ENCODE data around the gene RNF175.
A peak's percentile ranks its signal among the peaks of the same experiment; 100 is the strongest.

The RNF175 gene

DNA sequence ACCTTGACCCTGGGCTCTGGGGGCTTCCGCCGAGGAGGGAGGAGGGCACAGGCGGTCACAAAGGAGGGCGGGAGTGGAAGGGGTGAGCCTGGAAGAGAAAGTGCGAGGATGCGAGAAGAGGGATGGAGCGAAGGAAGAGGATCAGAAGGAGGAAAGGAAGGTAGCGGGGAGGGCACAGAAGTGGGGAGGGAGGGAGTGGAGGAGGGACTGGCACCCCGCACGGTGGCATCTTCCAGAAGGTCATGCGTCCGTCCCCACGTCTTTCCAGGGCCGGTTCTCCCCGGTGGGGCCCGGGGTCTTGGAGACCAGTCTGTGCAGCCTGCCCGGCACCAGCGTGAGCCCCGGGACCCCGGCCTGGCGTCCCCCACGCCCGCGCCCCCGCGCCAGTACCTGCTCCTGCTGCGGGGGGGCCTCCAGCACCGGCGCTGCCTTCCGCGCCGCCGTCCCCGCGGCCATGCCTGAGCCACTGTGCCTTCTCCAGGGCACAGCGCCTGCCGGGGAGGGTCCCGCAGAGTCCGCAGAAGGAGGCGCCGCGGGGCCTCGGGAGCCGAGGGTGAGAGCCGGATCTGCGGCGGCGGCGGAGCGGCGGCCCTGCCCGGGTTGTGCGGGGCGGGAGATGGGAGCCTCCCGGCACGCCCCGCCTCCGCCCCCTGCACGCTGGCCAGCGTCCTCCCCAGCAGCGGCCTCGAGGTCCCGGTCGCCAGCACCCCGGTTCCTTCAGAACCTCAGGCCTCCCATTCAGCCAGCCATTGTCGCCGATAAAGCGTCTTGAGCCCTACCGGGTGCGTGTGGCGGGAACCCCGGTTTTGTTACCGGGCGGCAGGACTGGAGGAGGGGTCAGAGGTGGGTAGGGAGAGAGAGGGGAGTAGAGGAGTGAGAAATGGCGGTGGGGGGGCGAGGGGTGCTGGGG is at the start of gene RNF175:
TSS of gene RNF175 (minus strand) at position 618 of the 910 bp plus-strand sequence. CDS start at position 456, 162 bp downstream.
- no peak for DNase-seq (ENCODE audit: low read depth)

DNA sequence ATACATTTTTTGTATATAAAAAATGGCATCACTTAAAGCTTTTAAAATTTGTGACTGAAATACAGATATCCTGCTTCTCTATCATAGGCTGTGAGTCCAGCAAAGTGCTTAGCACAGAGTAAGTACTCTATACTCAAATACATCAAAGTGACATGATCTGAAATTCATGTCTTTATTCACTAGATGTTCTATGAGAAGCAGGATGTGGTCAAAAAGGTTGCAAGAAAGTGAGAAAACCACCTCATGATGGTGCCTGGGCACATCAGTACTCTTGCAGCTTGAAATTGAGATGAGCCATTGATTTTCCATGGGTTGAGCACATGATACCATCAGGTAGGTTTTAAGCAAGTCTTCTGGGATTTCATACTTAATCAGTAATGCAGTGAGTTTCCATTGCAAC is 49.5 kb upstream of the RNF175 start:
- DNase-seq (ENCODE audit: low read depth): no peak

DNA sequence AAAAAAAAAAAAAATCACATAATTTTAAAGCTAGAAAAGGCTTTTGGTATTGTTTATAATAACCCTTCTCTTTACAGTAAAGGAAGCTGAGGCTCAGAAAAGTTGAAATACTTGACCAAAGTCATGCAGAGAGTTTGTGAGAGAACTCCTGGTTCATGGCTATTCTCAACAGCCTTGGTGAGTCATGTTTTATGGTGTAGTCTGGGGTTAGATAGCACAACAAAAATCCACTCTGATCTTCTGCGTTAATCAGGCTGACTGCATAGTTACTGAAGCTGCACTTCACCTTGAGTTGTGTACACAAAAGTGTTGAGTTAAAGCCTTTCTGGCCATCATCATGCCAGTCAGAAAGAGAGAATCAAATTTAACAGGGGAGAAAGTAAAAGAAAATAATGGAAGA is 48.4 kb upstream of the RNF175 start:
- DNase-seq (ENCODE audit: low read depth): no peak

DNA sequence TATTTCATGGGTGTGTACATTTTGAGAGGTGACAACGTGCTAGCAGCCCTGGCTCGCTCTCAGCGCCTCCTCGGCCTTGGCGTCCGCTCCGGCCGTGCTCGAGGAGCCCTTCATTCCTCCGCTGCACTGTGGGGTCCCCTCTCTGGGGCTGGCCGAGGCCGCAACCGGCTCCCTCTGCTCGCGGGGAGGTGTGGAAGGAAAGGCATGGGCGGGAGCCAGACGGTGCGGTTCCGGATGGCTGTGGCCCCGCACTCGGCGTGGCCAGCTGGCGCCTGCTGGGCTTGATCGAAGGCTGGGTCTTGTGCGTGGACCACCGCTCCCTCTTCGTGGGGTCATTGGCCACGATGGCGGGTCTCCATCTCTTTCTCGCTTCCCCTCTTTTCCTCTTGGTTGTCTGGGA is 46.2 kb upstream of the RNF175 start:
- no peak for DNase-seq (ENCODE audit: low read depth)

DNA sequence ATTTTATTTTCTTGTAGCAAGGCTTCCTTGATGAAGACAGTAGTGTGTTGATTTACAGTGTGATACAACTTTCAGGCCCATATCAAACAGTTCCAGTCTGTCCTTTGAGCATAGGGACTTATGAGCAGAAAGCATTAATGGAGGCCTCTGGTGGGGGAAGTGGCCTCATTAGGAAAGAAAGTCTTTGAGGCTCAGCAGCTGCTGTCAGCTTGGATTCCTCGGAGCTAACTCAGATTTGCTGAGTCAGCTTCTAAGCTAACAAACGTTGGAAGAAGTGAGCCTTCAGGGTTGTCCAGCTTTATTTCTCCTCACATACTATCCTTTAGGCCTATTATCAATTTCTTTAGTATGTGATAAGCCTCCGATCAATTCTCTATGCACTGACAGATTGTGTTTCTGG is 44.9 kb upstream of the RNF175 start:
- DNase-seq (ENCODE audit: low read depth): no peak

DNA sequence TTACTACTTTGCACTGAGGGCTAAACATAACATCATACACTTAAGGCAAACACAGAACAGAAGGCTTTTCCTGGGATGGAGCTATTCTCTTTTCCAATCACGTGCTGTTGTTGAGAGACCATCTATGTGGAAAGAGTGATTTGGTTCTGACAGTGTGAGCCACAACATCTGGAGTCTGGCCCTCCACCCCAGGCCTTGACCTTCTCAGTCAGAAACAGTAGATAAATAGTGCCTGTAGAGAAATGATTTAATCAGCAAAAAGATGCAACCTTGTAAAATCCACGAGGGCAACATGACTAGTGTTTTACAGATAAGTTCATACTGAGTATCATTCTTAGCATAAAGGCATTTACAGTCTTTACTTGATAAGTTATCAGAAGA is 39.9 kb upstream of the RNF175 start:
- no peak for DNase-seq (ENCODE audit: low read depth)

DNA sequence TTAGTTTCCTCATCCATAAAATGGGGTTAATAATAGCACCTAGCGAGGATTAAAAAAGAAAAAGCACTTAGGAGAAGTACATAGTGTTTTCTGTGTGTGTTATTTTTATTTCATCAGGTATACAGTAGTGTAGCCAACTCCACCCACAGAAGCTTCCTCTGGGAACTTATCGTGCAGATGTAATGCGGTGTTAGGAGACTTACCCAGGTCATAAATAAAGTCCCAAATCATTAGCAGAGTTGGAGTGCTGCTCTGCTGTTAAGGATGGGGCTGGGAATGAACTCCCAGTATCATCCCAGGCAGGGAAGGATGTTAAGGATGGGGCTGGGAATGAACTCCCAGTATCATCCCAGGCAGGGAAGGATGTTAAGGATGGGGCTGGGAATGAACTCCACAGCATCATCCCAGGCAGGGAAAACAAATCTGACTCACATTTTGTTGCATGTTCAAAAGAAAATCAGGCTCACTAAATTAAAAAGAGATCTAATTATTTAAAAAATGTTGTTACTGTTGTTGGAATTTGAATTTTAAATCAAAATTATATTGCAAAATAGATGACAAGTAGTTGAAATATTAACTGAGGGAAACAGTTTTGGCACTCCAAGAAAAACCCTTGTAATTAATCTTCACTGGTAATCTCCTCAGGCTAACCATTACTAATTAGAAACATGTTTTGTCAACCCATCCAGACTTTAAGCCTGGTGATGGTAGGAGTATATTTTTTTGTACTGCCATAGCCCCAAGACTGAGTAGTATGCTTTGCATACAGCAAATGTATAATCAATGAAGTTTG is 39.3 kb upstream of the RNF175 start:
- no peak for DNase-seq (ENCODE audit: low read depth)

DNA sequence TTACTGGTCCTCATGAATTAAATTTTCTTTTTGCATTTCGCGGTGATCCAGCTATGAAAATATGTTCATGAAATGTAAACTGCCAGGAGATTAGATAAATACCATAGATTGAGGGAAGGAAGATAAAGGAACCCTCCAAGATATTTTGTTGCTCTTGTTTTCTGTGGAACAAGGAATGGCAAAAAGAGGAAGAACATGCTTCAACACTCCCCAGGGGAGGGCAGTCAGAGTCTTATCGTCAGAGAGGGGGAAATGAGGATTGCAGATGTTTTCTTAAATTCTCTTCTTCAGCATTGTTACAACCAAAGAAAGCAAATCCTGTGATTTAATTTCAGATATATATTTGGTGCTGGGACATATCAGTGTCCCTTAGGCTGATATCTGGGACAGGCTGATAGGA is 38.6 kb upstream of the RNF175 start:
- no peak for DNase-seq (ENCODE audit: low read depth)

DNA sequence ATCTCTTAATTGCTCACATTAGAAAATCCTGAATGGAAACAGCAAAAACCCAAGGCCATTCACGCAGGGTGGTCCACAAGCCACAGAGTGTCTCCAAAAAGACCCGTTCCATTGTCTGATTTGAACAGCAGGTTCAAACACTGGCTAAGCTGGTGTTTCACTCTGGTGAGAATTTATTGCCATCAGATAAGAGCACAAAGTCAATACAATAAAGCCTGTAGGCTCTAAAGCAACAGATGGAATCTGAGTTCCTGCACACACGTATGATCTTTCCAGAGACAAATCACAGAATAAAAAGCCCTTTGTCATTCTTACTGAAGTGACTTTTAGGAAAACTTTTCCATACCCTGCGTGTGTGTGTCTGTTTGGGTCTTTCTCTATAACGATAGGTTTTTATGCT is 34.2 kb upstream of the RNF175 start:
- no peak for DNase-seq (ENCODE audit: low read depth)

DNA sequence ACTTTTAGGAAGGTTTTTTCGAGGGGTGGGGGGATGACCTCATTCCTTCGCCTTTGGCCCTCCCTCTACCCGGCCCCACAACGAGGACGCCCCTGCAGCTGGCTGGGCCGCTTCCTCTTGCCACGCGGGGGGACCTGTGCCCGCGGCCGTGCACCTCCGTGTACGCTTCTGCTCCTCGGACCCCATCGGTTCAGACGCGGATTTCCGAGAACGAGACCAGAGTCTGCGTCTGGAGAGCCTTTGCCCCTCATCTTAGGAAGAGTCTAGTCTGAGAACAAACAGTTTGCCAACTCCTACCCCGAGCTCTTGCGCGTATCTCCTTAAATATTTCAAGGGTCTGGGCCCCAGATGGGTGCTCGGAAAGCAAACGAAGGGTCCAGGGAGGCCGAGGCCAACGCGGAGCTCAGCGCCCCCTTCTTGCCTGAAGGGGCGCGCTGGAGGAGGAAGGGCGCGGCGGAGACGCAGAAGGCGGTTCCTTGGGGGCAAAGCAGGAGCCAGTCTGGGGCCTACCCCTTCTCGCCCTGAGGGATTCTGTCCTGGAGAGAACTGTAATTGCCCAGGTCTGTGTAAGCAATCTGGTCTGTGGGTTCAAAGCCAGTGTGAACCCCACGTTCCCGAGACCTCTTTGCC is 32.9 kb upstream of the RNF175 start:
- no peak for DNase-seq (ENCODE audit: low read depth)

DNA sequence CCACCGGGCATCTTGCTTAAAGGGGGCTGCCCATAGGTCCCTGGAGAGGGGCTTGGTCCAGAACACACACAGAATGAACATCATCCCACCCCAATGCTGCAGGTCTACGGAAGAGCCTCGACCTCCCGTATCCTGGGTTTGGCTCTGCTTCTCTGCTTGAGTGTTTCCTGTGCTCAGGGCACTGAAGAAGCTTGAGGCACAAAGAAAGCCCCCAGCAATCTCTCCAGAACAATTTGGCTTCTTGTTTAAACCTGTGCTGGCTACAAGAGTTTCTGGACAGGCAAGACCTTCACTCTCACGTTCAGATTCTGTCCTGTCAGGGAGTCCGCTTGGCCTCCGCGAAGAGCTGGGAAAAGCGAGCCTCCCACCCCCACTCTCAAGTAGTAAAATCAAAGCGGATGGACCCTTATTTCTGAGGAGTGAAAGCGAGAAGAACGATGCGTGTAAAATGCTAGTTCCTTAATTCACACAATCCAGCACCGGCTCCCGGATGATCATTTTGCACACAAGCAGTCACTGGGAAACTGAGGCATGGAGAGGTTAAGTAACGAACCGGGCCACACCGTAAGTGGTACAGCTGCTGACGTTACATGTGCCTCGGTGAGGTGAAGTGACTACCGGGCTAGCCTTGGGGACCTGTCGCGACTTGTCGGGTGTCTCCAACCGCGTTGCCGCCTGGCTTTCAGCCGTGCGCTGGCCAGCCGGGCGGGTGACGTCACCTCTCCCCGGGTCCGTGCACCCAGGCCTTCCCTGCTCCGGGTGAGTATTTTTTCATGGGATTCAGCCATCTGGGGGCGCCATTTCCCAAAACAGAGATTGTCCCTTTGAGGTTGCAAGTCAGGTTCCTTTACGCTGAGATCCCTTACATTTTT is 32.2 kb upstream of the RNF175 start:
- DNase-seq (ENCODE audit: low read depth): peak; percentile 55

DNA sequence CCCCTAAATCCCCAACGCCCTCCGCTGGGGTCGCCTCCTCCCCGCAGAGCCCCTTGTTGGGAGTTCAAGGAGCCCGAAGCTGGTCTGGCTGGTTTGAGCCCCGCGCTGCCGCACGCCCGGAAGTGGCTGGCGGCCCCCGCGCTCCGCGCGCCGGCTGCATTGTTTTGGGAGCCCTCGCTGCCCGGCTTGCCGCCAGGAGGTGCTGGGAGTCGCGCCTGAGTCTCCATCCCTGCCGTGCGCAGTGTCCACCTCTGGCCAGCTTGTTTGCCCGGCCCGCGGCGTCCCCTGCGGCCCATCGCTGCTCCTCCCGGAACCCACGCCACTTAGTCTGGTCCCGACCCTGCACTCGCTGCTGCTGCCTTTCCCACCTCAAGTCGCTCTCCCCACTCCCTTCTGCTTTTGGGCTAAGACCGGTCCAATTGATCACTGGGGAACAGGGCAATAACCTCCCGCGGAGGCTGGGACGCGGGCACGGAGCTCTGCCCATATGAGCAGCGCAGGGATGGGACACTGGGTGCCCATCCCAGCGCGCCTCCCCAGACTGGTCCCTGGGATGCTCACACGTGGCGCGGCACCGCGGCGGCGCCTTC is 31.2 kb upstream of the RNF175 start:
- no peak for DNase-seq (ENCODE audit: low read depth)

DNA sequence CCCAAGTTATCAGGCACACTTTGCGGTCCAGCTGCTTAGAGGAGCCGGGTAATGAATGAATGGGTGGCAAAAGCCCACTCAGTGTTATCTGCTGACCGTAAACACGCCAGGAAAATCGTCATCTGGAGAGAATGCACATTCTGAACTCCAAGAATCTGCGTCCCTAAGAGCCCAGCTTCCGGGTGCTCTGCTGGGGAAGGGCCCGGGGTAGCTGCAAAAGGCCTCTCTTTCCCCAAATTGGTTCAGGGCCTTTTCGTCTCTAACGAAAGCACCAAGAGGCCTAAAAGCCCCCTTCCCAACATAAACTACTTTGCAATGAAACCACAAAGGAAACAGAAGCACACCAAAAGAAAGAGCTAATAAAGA is 30.7 kb upstream of the RNF175 start:
- no peak for DNase-seq (ENCODE audit: low read depth)

DNA sequence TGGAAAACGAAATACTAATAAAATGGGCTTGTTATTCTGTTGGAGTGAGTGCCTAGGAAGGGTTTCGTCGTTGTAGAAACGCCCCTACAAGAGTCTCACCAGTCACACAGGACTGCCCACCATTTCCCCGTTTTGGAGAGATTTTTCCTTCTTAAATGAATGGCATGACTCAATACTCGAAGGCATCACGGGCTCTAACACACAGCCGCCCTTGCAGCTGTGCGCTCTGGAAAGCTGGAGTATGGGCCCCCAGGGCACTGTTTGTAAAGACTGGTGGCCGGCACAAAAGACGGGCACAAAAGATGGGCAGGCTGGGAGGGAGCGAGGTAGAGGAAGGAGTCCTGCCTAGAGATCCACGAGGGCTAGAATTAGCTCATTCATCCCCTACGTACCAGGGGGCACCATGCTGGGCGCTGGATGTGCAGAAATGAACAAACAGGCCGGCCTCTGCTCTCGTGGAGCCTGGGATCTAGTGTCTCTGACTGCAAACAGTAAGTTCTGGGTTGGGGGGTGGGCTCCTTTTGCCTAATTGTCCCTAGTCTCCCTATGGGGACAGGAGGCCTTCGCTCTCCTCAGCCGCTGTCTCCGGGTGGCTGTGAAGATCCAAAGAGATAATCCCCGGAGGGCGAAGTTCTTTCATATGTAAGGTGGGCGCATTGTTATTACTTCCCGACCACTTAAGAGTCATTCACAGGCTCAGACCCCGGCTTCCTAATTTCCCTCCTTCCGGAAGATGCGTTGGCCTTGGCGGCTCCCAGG is 30.1 kb upstream of the RNF175 start:
- no peak for DNase-seq (ENCODE audit: low read depth)

DNA sequence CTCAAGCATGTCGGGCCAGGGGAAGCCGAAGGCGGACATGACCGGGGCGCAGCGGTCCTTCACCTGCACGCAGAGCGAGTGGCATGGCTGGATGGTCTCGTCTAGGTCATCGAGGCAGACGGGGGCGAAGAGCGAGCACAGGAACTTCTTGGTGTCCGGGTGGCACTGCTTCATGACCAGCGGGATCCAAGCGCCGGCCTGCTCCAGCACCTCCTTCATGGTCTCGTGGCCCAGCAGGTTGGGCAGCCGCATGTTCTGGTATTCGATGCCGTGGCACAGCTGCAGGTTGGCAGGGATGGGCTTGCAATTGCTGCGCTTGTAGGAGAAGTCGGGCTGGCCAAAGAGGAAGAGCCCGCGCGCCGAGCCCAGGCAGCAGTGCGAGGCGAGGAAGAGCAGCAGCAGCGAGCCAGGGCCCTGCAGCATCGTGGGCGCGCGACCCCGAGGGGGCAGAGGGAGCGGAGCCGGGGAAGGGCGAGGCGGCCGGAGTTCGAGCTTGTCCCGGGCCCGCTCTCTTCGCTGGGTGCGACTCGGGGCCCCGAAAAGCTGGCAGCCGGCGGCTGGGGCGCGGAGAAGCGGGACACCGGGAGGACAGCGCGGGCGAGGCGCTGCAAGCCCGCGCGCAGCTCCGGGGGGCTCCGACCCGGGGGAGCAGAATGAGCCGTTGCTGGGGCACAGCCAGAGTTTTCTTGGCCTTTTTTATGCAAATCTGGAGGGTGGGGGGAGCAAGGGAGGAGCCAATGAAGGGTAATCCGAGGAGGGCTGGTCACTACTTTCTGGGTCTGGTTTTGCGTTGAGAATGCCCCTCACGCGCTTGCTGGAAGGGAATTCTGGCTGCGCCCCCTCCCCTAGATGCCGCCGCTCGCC is 28.8 kb upstream of the RNF175 start, which contains the start of gene SFRP2:
TSS of gene SFRP2 (minus strand) at position 671 of the 864 bp plus-strand sequence. CDS start at position 423, 248 bp downstream.
- no peak for DNase-seq (ENCODE audit: low read depth)

DNA sequence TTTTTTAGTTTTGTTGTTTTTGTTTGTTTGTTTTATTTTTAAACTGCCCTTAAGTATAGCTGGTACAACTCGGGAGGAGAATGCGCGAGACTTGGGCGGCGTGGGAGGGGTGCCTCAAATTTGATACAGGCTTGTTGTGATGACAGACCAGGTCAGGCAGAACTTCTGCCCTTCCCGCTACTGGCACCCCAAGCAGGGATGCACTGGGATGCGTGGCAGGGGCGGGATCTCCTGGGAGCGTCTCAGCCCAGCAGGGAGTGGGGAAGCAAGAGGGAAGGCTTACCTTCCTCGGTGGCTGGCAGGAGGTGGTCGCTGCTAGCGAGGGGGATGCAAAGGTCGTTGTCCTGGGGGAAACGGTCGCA is 28.2 kb upstream of the RNF175 start:
- DNase-seq (ENCODE audit: low read depth): no peak

DNA sequence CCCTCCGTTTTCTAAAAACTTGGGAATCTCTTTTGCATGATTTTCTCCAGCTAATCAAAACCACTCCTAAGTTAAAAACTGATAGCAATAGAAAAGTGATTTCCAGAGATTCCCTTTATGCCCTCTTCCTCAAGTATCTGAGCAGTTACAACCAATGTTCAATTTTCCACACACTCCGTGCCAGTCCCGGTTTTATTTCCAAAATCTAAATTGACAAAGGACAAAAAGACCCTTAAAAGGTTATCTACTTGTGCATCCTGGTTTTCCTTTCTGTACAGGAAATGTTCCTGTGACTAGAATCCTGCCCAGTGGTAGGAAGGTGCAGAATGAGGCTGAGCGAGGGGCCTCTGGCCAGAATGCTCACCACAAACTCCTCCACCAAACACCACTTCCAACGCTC is 27.8 kb upstream of the RNF175 start:
- DNase-seq (ENCODE audit: low read depth): no peak

DNA sequence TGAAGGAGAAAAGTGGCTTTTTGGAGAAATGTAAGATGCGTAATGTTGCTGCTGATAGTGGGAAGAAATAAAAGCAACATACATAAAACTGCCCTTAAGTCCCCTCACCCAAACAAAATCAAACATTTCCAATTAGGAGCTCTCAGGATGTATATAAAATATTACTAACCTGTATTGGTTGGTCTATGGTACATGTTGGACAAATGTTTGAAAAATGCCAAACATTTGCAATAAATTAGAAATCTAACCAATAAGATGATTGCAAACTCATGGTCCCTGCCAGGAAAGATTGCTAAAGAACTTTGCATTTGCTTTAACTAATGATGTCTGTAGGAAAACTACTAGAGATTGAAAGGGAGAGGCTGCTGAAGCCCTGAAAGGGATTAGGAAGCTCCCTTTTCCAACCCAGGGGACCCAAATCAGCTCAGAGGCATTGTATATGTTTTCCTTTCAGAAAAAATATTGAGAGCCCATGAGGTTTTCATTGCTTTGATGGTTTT is 27.3 kb upstream of the RNF175 start:
- no peak for DNase-seq (ENCODE audit: low read depth)

DNA sequence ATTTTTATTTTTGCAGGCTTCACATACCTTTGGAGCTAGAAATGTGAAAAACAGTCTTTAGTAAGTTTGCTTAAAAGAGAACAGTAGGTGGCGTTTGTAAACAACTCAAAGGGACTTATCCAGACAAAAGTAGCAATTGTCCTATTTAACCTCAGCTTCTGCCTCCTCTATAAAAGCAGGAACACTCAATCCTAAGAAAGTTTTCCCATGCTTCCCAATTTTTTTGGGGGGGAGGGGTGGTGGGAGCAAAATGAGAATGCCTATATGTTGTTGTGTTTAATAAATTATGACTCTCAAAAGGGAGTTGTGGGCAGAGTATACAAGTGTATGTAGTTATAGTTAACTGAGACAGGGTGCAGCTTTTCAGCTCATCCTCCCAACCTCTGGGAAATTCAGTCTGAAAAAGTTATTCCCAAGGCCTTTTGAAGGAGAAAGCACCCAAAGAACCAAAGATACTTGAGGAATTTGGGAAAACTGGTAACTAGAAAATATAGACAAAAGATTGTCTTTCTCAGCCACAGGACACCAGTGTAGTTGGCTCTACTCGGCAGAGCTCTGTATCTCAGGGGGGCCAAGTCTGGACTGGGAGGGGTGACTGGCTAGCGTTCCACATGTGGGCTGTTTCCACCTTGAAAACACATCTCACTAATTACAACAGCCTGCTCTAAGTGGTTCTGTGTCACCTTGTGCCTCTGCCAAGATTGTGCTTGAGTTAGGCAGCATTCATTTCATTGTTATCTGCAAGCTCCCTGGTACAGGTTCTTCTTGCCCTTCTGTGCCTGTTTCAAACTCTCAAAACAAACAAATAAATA is 26.3 kb upstream of the RNF175 start:
- no peak for DNase-seq (ENCODE audit: low read depth)

Measured in fibroblast of the conjunctiva (primary cell).